ENCODE results near the gene PLGRKT. TPM values are rescaled to one million over a fixed set of nuclear protein-coding genes. Genes with fewer than 3 reads are reported as not detected.

Gene PLGRKT
- total and polyA plus RNA-seq, 2 donors (not counting 1 experiment from before 2014, with no cell fraction given) = 17.3 to 21.6 TPM

GRCh38 chr9:5428172-5428571 lies 9.6 kb downstream of the PLGRKT start:
- TF ChIP-seq EZH2 (IDR thresholded peaks at IDR 0.05; ENCODE audit: low read length, missing control alignments) (no peak), CTCF (conservative IDR thresholded peaks at IDR 0.05 in 1 of 2, IDR thresholded peaks at IDR 0.05 in 1 of 2; ENCODE audit: low read depth in 1 of 2, low read length in 2 of 2) (no peak)
- H4K20me1 ChIP-seq (ENCODE audit: control insufficient read depth, extremely low read depth, insufficient read depth, low read length) = no peaks in the 10 kb centered on the region

GRCh38 chr9:5427005-5427404 lies 10.7 kb downstream of the PLGRKT start:
- Histone ChIP-seq H3K4me3 (replicated peaks in 1 of 4; ENCODE audit: control extremely low read depth in 1 of 4, insufficient read depth in 1 of 4, low read depth in 3 of 4, low read length in 4 of 4) (no peak overlapping the region), H2AFZ (ENCODE audit: low read length) (no peak overlapping the region), H3K4me1 (ENCODE audit: control insufficient read depth, extremely low read depth, insufficient read depth, low read length) (no peaks in the 10 kb centered on the region), H3K4me2 (ENCODE audit: extremely low read depth, insufficient read depth, low read length) (no peak overlapping the region), H3K27me3 (ENCODE audit: control insufficient read depth, insufficient read depth, low read length) (no peaks in the 10 kb centered on the region), H4K20me1 (ENCODE audit: control insufficient read depth, extremely low read depth, insufficient read depth, low read length) (no peaks in the 10 kb centered on the region), H3K9me3 (ENCODE audit: control insufficient read depth, insufficient read depth, low read depth, low read length) (no peaks in the 10 kb centered on the region), H3K27ac (ENCODE audit: insufficient read depth, low read length) (no peak overlapping the region), H3K79me2 (ENCODE audit: control insufficient read depth, insufficient read depth, low read length) (no peaks in the 10 kb centered on the region), H3K36me3 (ENCODE audit: control insufficient read depth, insufficient read depth, low read length) (no peaks in the 10 kb centered on the region), H3K9ac (ENCODE audit: insufficient read depth, low read length) (no peak overlapping the region)
- TF ChIP-seq EZH2 (IDR thresholded peaks at IDR 0.05; ENCODE audit: low read length, missing control alignments) (no peak), CTCF (conservative IDR thresholded peaks at IDR 0.05 in 1 of 2, IDR thresholded peaks at IDR 0.05 in 1 of 2; ENCODE audit: low read depth in 1 of 2, low read length in 2 of 2) (no peak)
- DNase-seq (ENCODE audit: low read depth in 2 of 2) = no peak

More at GRCh38 chr9:5428172-5428571, 9.6 kb downstream of the PLGRKT start:
- no peaks in the 10 kb centered on the region for H3K79me2 ChIP-seq (ENCODE audit: control insufficient read depth, insufficient read depth, low read length)
- H3K27me3 ChIP-seq (ENCODE audit: control insufficient read depth, insufficient read depth, low read length) = no peaks in the 10 kb centered on the region
- no peak overlapping the region for H3K9ac ChIP-seq (ENCODE audit: insufficient read depth, low read length)
- DNase-seq (ENCODE audit: low read depth in 2 of 2) = no peak
- H3K4me1 ChIP-seq (ENCODE audit: control insufficient read depth, extremely low read depth, insufficient read depth, low read length) = no peaks in the 10 kb centered on the region
- no peaks in the 10 kb centered on the region for H3K9me3 ChIP-seq (ENCODE audit: control insufficient read depth, insufficient read depth, low read depth, low read length)
- H3K27ac ChIP-seq (ENCODE audit: insufficient read depth, low read length) = no peak overlapping the region
- H2AFZ ChIP-seq (ENCODE audit: low read length) = no peak overlapping the region
- no peak overlapping the region for H3K4me3 ChIP-seq (replicated peaks in 1 of 4; ENCODE audit: control extremely low read depth in 1 of 4, insufficient read depth in 1 of 4, low read depth in 3 of 4, low read length in 4 of 4)
- no peaks in the 10 kb centered on the region for H3K36me3 ChIP-seq (ENCODE audit: control insufficient read depth, insufficient read depth, low read length)
- no peak overlapping the region for H3K4me2 ChIP-seq (ENCODE audit: extremely low read depth, insufficient read depth, low read length)

- Histone ChIP-seq H3K9me3 (ENCODE audit: control insufficient read depth, insufficient read depth, low read depth, low read length) (no peaks in the 10 kb centered on the region), H3K27me3 (ENCODE audit: control insufficient read depth, insufficient read depth, low read length) (no peaks in the 10 kb centered on the region)
Observed at GRCh38 chr9:5425006-5425628, 12.6 kb downstream of the PLGRKT start.

More at GRCh38 chr9:5425006-5425628, 12.6 kb downstream of the PLGRKT start:
- TF ChIP-seq EZH2 (IDR thresholded peaks at IDR 0.05; ENCODE audit: low read length, missing control alignments) = no peak
- peak; percentile 12 to 51 for TF ChIP-seq CTCF (conservative IDR thresholded peaks at IDR 0.05 in 1 of 2, IDR thresholded peaks at IDR 0.05 in 1 of 2; ENCODE audit: low read depth in 1 of 2, low read length in 2 of 2)
- Histone ChIP-seq H3K27ac (ENCODE audit: insufficient read depth, low read length) (no peak overlapping the region), H2AFZ (ENCODE audit: low read length) (no peak overlapping the region), H3K36me3 (ENCODE audit: control insufficient read depth, insufficient read depth, low read length) (no peaks in the 10 kb centered on the region), H3K4me3 (replicated peaks in 1 of 4; ENCODE audit: control extremely low read depth in 1 of 4, insufficient read depth in 1 of 4, low read depth in 3 of 4, low read length in 4 of 4) (no peak overlapping the region), H3K4me2 (ENCODE audit: extremely low read depth, insufficient read depth, low read length) (no peak overlapping the region), H4K20me1 (ENCODE audit: control insufficient read depth, extremely low read depth, insufficient read depth, low read length) (no peaks in the 10 kb centered on the region), H3K79me2 (ENCODE audit: control insufficient read depth, insufficient read depth, low read length) (no peaks in the 10 kb centered on the region), H3K9ac (ENCODE audit: insufficient read depth, low read length) (no peak overlapping the region), H3K4me1 (ENCODE audit: control insufficient read depth, extremely low read depth, insufficient read depth, low read length) (no peaks in the 10 kb centered on the region)
- peak in 1 of 2 donors; percentile 53 for DNase-seq (ENCODE audit: low read depth in 2 of 2)

Measured in fibroblast of lung (primary cell).